Osteoblast (primary cell): ENCODE results near the gene SMIM14. TPM values are rescaled to one million over a fixed set of nuclear protein-coding genes. Genes with fewer than 3 reads are reported as not detected.

Experiments
- DNase-seq: peaks from one replicate; pipeline ENCODE4 v3.0.0; 2011; ENCODE audit warnings: low spot score, mixed read lengths; ENCODE audit not compliant: insufficient read length; ENCODE audit errors: missing footprints
- H2AFZ ChIP-seq: 2 replicates; pipeline ENCODE4 v1.6.0; 2011; ENCODE audit warnings: mild to moderate bottlenecking, low read length
- H3K27ac ChIP-seq: 2 replicates; pipeline ENCODE4 v1.5.1; 2011; ENCODE audit warnings: mild to moderate bottlenecking, low read depth, low read length, moderate library complexity
- H3K27me3 ChIP-seq: 2 replicates; pipeline ENCODE4 v1.6.0; 2012; ENCODE audit warnings: mild to moderate bottlenecking, control low read depth, inconsistent platforms, low read length, moderate library complexity; ENCODE audit not compliant: insufficient read depth
- H3K36me3 ChIP-seq: 2 replicates; pipeline ENCODE4 v1.5.1; 2011; ENCODE audit warnings: mild to moderate bottlenecking, low read length, control low read depth, moderate library complexity; ENCODE audit not compliant: insufficient read depth
- H3K4me1 ChIP-seq: 2 replicates; pipeline ENCODE4 v1.5.1; 2011; ENCODE audit warnings: mild to moderate bottlenecking, low read length, control low read depth, moderate library complexity; ENCODE audit not compliant: insufficient read depth
- H3K4me2 ChIP-seq: 2 replicates; pipeline ENCODE4 v1.6.0; 2011; ENCODE audit warnings: mild to moderate bottlenecking, low read length; ENCODE audit not compliant: insufficient read depth
- H3K4me3 ChIP-seq: fragments of 200-600 bp; sonication (generic); 3 replicates; pipeline ENCODE4 v1.5.1; 2012; ENCODE audit warnings: mild to moderate bottlenecking, low read length, inconsistent platforms; ENCODE audit not compliant: insufficient read depth
- H3K79me2 ChIP-seq: 2 replicates; pipeline ENCODE4 v1.6.0; 2012; ENCODE audit warnings: mild to moderate bottlenecking, low read length, control low read depth, inconsistent platforms; ENCODE audit not compliant: insufficient read depth
- H3K9me3 ChIP-seq: 2 replicates; pipeline ENCODE4 v1.5.1; 2011; ENCODE audit warnings: low read depth, low read length, control low read depth
- H4K20me1 ChIP-seq: 2 replicates; pipeline ENCODE4 v1.6.0; 2012; ENCODE audit warnings: mild to moderate bottlenecking, low read length, control low read depth; ENCODE audit not compliant: insufficient read depth
- CTCF ChIP-seq: IDR thresholded peaks from 2 replicates; pipeline ENCODE4 v1.5.1; 2011; ENCODE audit warnings: mild to moderate bottlenecking, low read depth, low read length, moderate library complexity; ENCODE audit errors: extremely low read depth
- total RNA-seq: library from RNA; depleted of rRNA; stranded (reverse); fragments of >200 nt; gene quantifications from 2 replicates; pipeline ENCODE4 v1.2.3, GENCODE V29; 2012

SMIM14 gene
- total RNA-seq, 1 donor, result 61.5 TPM

GRCh38 chr4:39609454-39609931, 29.2 kb downstream of the SMIM14 start:
- Histone ChIP-seq H3K27ac (peak overlapping the region; percentile 35), H3K79me2 (peaks cover 49% of the 10 kb centered on the region), H3K4me3 (peak overlapping the region; percentile 2), H3K4me2 (peak overlapping the region; percentile 69), H2AFZ (peak overlapping the region; percentile 2), H3K27me3 (no peaks in the 10 kb centered on the region), H3K9me3 (no peaks in the 10 kb centered on the region), H3K4me1 (peaks cover 37% of the 10 kb centered on the region), H3K36me3 (peaks cover 11% of the 10 kb centered on the region), H4K20me1 (no peaks in the 10 kb centered on the region)
- DNase-seq, result no peak
- TF ChIP-seq CTCF, result no peak

GRCh38 chr4:39608451-39608850, 30.2 kb downstream of the SMIM14 start:
- Histone ChIP-seq H3K79me2 (peaks cover 41% of the 10 kb centered on the region), H3K36me3 (peaks cover 21% of the 10 kb centered on the region), H4K20me1 (no peaks in the 10 kb centered on the region), H2AFZ (no peak overlapping the region), H3K4me1 (peaks cover 28% of the 10 kb centered on the region), H3K27me3 (no peaks in the 10 kb centered on the region), H3K4me2 (no peak overlapping the region), H3K9me3 (no peaks in the 10 kb centered on the region), H3K27ac (no peak overlapping the region), H3K4me3 (no peak overlapping the region)
- DNase-seq, result no peak
- TF ChIP-seq CTCF, result no peak

- Histone ChIP-seq H3K4me3 (no peak overlapping the region), H3K36me3 (peaks cover 29% of the 10 kb centered on the region), H4K20me1 (no peaks in the 10 kb centered on the region), H3K9me3 (no peaks in the 10 kb centered on the region), H2AFZ (no peak overlapping the region), H3K27me3 (no peaks in the 10 kb centered on the region), H3K4me2 (no peak overlapping the region), H3K27ac (no peak overlapping the region), H3K79me2 (peaks cover 32% of the 10 kb centered on the region), H3K4me1 (peaks cover 14% of the 10 kb centered on the region)
- DNase-seq, result no peak
- no peak for TF ChIP-seq CTCF
These were observed 31.9 kb downstream of the SMIM14 start for GRCh38 chr4:39606747-39607146.

- no peak overlapping the region for H2AFZ ChIP-seq
- no peak for DNase-seq
- peak overlapping the region; percentile 20 for H3K27ac ChIP-seq
- no peaks in the 10 kb centered on the region for H3K9me3 ChIP-seq
- H3K4me1 ChIP-seq, result peaks cover 8% of the 10 kb centered on the region
- no peak overlapping the region for H3K4me2 ChIP-seq
- no peak for TF ChIP-seq CTCF
- H3K36me3 ChIP-seq, result peaks cover 8% of the 10 kb centered on the region
- H3K79me2 ChIP-seq, result peaks cover 10% of the 10 kb centered on the region
- H3K27me3 ChIP-seq, result no peaks in the 10 kb centered on the region
- no peaks in the 10 kb centered on the region for H4K20me1 ChIP-seq
- H3K4me3 ChIP-seq, result no peak overlapping the region
These were observed 40.8 kb downstream of the SMIM14 start for GRCh38 chr4:39597695-39598381.
